Cardiac fibroblast (primary cell): Measurements from ENCODE around the gene CHM.

Experiments
- DNase-seq, 2 donors: peaks; one replicate each; pipeline versions ENCODE4 v3.0.0 to v3.0.0-alpha.2; 2010; ENCODE audit warnings: low read depth in 2 of 2
- H3K4me3 ChIP-seq, 2 donors: replicated peaks in 1 of 2; 1 replicate in 1 of 2; 2 replicates in 1 of 2; pipeline ENCODE4 v1.5.1; 2011; ENCODE audit warnings: low read depth in 2 of 2, low read length in 2 of 2, mild to moderate bottlenecking in 2 of 2, moderate library complexity in 1 of 2
- CTCF ChIP-seq: IDR thresholded peaks from one replicate; pipeline ENCODE4 v1.5.1; 2011; ENCODE audit warnings: low read depth, mild to moderate bottlenecking, low read length, inconsistent platforms

The CHM gene

GRCh38 chrX:85995641-85996040, 51.7 kb downstream of the CHM start:
- no peak for TF ChIP-seq CTCF
- DNase-seq: no peak

DNA sequence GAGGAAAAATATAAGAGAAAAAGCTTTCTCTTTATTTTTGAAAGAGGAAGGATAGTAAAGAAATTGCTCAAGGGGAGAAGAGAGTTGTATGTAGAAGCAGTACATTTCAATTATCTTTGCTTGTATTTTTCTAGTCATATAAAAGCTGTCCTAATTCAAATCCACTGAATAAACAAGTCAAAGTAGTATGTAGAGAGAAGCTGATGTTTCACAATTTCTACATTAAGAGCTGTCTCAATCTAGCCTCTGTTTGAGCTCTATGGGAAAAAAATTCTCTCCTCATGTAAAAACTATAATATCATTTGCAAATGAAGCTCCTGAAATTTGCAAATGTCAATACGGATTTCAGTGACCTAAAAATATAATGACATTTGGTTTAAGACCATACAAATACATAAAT, 52.6 kb downstream of the CHM start:
- no peak for TF ChIP-seq CTCF
- H3K4me3 ChIP-seq: no peak overlapping the region
- DNase-seq: no peak

More at GRCh38 chrX:85995641-85996040, 51.7 kb downstream of the CHM start:
- no peak overlapping the region for H3K4me3 ChIP-seq

GRCh38 chrX:85994228-85994627, 53.1 kb downstream of the CHM start:
- no peak for DNase-seq
- no peak for TF ChIP-seq CTCF
- no peak overlapping the region for H3K4me3 ChIP-seq

GRCh38 chrX:85993539-85994197, 53.7 kb downstream of the CHM start:
- peak in 1 of 2 donors; percentile 29 for DNase-seq
- H3K4me3 ChIP-seq: no peak overlapping the region
- no peak for TF ChIP-seq CTCF

GRCh38 chrX:85992811-85993229, 54.5 kb downstream of the CHM start:
- peak; percentile 29 to 57 for DNase-seq
- no peak overlapping the region for H3K4me3 ChIP-seq
- no peak for TF ChIP-seq CTCF

- no peak for TF ChIP-seq CTCF
- H3K4me3 ChIP-seq: no peak overlapping the region
- DNase-seq: no peak
These were observed 59.0 kb downstream of the CHM start for GRCh38 chrX:85988353-85988752.

DNA sequence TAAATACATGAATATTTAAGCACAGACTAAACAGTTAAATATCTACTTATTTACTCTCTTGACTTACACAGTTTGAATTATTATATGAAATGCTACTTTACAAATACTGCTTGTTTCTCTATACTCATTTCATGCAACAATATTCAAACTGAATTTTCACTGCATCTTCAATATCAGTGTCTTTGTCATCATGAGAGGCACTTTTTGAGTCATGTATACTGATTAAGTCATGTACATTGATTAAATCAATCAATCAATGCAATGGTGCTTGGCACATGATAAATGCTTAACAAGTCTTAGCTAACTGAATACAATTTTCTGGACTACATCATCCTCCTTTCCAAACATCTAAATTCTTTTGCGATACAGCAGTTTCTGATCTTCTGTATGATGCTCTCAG, 67.1 kb downstream of the CHM start:
- TF ChIP-seq CTCF: no peak
- no peak for DNase-seq
- H3K4me3 ChIP-seq: no peak overlapping the region
